ENCODE data around the gene ARHGAP15.

ARHGAP15 gene

GRCh38 chr2:143582046-143582747, 453.0 kb downstream of the ARHGAP15 start:
- no peak for DNase-seq (ENCODE audit: low read depth)

- DNase-seq (ENCODE audit: low read depth) = no peak
Measured at GRCh38 chr2:143584936-143585335, 455.7 kb downstream of the ARHGAP15 start.

- DNase-seq (ENCODE audit: low read depth) = no peak
Measured at GRCh38 chr2:143586119-143586518, 456.9 kb downstream of the ARHGAP15 start.

- no peak for DNase-seq (ENCODE audit: low read depth)
Measured at GRCh38 chr2:143588746-143589145, 459.5 kb downstream of the ARHGAP15 start.

- no peak for DNase-seq (ENCODE audit: low read depth)
Measured at GRCh38 chr2:143594161-143594560, 464.9 kb downstream of the ARHGAP15 start.

DNA sequence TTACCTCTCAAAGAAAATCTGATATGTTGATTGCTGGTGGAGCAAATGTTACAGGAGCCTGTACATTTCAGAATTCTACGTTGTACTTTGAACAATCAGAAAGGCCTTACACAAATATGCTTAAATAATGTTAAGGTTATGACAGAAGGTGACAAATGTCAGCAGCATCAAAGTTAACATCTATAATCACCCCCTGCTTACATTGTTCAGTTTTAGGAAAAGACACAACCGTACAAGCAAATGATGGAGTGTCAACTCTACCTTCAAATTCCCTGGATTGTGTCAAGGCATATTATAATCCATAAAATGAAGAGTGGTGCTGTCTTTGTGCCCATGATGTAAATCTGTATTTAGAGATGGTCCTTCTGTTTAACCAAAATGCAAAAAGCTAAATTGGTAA, 465.5 kb downstream of the ARHGAP15 start:
- no peak for DNase-seq (ENCODE audit: low read depth)

DNA sequence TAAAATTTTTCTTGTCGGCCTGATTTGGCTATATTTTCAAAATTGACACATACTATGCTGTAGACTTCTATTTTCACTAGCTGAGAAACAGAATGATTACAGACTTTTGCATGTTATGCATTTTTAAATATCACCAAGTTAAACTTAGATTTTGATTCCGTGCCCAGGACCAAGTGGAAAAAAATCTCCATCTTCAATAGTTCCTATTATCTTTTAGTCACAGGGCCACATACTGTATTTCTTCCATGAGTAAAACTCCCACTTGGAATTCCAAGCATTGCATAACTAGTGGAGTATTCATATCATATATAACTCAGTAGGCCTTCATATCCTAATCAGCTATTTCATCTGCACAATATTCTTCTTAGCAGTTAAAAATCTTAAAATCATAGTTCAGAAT, 470.9 kb downstream of the ARHGAP15 start:
- no peak for DNase-seq (ENCODE audit: low read depth)

DNA sequence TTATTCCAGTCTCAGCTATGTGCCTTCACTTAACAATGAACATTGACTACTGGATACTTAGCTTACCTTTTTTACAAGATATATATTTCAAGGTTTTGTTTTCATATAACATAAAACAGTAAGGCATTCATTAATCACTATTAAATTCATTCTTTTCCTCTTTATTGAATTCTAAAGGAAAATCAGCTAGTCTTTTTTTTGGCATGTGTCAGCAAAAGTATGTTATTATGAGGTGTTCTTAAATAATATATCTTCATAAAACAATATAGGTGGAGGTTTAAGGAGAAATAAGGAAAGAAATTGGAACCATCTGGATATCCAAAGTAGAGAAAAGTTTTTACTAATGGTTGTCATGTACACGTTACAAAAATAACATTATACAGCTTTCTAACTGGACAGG, 472.6 kb downstream of the ARHGAP15 start:
- DNase-seq (ENCODE audit: low read depth) = no peak

GRCh38 chr2:143603035-143603655, 473.9 kb downstream of the ARHGAP15 start:
- DNase-seq (ENCODE audit: low read depth) = no peak

DNA sequence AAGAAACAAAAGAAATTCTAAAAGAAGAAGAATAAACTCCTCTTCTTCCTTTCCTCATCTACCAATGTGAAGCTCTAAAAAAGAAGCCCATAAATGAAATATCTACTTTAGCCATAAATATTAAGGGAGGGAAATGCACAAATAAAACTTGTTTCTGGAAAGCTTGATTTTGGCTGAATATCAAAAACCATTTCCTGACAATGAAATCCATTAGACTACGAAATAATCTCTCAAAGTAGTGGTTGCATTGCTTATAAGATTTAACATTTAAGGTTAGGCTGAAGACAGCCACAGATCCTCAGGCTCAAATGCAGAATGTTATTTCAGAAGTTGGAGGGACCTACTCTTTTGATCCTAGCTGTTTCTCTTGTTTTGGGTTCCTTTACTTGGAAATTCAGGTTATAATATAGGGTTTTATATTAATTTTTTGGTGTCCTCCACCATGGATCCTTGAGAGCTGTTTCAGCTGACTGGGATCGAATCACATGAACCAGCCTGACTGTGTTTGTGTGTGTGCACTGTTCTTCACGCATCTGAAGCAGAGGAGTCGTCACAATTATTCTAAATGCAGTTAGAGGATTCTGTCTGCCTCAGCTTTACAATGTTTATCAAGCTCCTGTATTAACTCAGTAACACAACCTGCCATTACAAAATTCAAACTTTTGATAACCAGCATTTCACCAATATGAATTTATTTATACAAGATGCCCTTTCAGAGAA, 474.8 kb downstream of the ARHGAP15 start:
- DNase-seq (ENCODE audit: low read depth) = no peak

DNA sequence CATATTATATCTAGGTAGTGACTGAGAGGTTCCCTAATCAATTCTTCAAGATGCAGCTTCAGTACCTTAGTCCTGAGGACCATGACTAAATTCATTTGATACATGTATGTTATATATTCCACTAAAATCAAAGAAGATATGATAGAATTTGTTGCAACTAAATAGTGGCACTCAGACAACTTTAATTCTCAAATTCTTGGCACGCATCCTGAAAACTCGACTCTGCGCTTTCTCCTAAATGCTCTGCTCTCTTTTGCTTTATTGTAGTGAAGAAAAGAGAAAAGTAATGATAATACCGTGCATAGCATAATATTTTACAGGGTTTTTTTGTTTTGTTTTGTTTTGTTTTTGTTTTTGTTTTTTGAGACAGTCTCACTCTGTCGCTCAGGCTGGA, 475.3 kb downstream of the ARHGAP15 start:
- DNase-seq (ENCODE audit: low read depth) = no peak

GRCh38 chr2:143607231-143608062, 478.2 kb downstream of the ARHGAP15 start:
- no peak for DNase-seq (ENCODE audit: low read depth)

DNA sequence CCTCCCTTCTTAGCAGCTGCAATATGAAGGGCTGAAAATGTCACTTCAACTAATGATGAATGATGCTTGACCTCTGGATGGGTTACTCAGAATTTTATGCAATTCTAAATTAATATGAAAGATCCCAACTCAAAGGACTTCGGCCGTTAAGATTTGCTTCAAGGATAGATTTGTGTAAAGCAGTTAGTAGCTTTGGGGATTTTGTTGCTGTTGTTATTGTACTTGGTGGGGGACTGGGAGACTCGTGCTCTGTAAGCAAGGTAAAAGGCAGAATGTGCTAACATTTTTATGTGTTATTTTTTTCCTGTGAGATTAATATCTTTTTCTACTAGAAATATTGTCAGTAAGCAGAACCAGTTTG, 478.8 kb downstream of the ARHGAP15 start:
- no peak for DNase-seq (ENCODE audit: low read depth)

DNA sequence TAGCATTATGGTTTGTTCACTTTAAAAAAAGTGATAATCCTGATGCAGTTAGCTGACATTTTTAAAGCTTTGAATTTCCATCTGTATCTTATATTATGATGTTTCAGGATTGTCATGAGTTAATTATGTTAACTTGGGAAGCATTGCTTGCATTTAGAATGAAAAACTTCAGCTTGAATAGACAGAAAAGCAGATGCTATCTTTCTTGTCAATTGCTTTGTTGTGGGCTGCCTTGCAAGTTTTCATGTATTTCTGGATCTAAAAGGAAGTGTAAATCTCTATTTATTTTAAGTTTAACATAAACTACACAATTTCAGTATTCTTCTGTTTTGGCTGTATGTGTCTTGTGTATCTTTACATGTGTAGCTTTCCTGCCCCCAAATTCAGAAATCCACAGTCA, 479.5 kb downstream of the ARHGAP15 start:
- DNase-seq (ENCODE audit: low read depth) = no peak

DNA sequence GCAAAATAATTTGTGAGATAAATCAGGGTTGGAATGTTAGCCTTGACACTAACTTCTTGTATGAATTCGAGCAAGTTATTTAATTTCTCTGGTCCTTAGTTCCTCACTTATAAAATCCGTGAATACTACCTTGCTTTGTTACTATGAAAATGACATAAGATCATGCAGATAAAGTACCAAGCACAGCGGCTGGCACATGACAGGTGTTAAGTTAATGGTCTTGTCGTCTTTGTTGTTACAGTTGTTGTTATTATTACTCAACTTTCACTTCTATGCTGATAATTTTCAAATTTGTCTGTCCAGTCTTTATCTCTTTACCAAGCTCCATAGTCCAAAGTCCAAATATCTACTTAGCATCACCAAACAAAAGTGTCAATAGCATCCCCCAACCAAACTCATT, 482.1 kb downstream of the ARHGAP15 start:
- DNase-seq (ENCODE audit: low read depth) = no peak

DNA sequence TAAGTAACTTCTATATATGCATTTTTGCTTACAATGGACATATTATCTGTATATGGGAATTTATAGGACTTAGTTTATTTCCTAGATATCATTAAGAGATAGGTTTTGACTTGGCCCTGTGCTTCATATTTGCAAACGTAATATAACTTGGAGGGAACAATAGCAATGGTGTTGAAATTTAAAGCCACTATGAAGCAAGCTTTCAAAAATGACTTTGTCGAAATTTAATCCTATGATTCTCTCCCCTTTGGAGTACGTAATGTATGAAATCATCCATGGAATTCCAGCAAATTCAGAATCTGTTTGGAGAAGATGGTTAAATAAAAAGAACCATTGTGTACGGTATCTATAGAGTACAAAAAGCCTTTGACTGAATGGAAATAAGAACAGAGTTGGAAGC, 486.3 kb downstream of the ARHGAP15 start:
- DNase-seq (ENCODE audit: low read depth) = no peak

DNA sequence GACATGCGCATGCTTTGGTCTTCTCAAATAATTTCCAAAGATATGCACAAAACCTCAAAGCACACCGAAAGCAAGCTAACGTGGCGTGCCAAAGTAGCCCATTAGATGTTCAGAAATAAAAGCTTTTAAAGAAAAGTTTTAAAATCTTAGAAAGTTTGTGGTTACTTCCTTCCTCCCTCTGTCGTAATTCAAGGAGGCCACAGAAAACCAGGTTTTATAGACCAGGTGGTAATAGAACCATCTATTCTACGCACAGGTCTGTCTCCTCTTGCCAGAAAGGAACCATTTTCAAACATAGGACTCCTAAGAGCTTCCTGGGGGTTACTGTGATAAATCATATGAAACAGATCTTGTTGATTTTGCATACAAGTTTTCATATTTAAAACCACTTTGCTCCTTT, 487.2 kb downstream of the ARHGAP15 start:
- DNase-seq (ENCODE audit: low read depth) = no peak

DNA sequence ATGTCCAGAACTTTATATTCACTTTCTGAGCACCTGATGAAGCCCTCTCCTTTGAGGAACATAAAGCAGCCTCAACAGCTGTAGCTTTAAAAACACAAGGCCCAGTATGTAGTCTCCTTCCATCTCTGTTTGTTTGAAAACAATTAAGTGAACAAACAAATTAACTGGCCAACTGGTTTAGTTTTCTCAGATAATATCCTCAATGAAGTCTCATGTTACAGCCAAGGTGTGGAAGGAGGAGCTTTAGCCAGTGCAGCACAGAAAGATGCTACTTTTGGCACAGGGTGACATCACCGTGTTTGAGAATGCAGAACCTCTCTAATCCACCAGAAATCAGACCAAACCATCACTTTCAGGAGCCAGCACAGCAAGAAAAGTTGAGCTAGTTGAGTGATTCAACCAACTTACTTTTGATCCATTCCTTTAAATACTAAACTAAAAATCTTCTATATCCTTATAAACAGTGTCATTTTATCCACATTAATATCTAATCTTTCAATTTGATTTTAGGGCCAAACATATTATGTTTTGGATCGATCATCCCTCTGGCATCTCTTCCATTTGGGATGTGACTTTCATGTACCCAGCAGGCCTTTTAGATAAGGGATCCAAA, 488.7 kb downstream of the ARHGAP15 start:
- no peak for DNase-seq (ENCODE audit: low read depth)

GRCh38 chr2:143622106-143622505, 492.9 kb downstream of the ARHGAP15 start:
- DNase-seq (ENCODE audit: low read depth) = no peak

DNA sequence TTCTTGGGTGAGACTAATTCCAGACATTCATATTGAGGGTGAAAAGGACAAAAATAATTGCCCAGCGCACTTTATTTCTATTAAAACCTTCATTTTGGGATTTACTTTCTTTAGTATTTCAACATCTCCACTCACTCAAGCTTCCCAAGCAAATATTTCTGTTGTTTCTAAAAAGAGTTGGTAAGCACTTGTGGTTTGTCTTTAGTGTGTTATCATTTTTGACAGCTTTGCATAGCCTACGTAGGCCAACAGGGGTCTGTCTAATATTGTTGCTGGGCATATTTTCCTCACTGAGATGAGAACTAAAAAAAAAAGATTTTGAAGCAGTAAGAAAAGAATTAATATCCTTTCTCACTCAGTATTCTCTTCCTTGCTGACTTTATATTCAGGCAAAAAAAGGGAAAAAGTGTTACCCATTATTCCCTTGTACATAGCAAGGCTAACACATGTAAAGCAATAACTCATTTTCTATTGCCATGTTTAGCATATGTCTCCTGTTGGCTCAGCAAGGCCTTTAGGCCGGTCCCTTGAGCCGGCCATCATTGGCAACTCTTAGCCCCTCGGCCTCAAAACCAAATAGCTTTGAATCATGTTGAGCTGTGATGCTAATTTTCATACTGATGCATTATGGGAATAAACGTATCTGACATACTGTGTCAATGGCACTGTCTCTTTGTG, 494.2 kb downstream of the ARHGAP15 start:
- no peak for DNase-seq (ENCODE audit: low read depth)

GRCh38 chr2:143623909-143624260, 494.7 kb downstream of the ARHGAP15 start:
- no peak for DNase-seq (ENCODE audit: low read depth)

DNA sequence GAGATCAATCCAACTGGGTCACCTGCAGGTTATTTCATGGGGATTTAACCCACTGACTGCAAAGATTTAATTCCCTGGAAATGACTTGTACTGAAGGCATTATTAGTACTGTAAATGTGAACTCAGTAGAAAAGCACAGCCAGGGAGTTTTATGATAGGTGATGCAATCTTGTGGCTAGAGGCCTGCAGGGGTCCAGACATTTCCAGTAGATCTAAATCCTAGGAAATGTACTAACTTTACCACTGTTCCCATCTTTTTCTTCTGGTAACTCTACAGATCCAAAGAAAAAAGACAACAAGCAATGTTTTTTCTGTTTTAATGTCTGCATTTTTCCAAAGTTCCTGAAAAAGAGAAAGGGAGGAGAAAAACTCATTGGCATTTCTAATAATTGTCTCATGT, 500.1 kb downstream of the ARHGAP15 start:
- DNase-seq (ENCODE audit: low read depth) = no peak
